K562 (cell line): Measurements from ENCODE around the gene TMEM185A. TPM values are rescaled to one million over a fixed set of nuclear protein-coding genes. Genes with fewer than 3 reads are reported as not detected.
A peak's percentile ranks its signal among the peaks of the same experiment; 100 is the strongest.

Source experiments
- BHLHE40 ChIP-seq: IDR thresholded peaks from 2 replicates; pipeline ENCODE4 v1.6.1; 2011; ENCODE audit warnings: low read length, improper control_type of control experiment
- CTBP1 ChIP-seq: fragments of 450-650 bp; IDR thresholded peaks from 2 replicates; pipeline ENCODE4 v1.6.1; 2016; ENCODE audit warnings: borderline replicate concordance
- EGR1 ChIP-seq: fragments of 450-650 bp; conservative IDR thresholded peaks from 2 replicates; pipeline ENCODE4 v1.6.1; 2017; ENCODE audit warnings: mild to moderate bottlenecking
- FOXM1 ChIP-seq, 2 experiments: fragments of 450-650 bp in 1 of 2; sonication (generic) in 1 of 2; formaldehyde crosslinking in 1 of 2; IDR thresholded peaks; 2 replicates each; pipeline versions ENCODE4 v1.6.1 to v1.9.0; 2017 to 2022; ENCODE audit warnings: low read depth in 2 of 2, mild to moderate bottlenecking in 2 of 2, missing genetic modification reagents in 1 of 2, moderate library complexity in 1 of 2
- MAZ ChIP-seq, 2 experiments: fragments of 450-650 bp in 1 of 2; sonication (generic) in 1 of 2; formaldehyde crosslinking; IDR thresholded peaks in 1 of 2; conservative IDR thresholded peaks in 1 of 2; 2 replicates each; pipeline versions ENCODE4 v1.4.0 to v1.5.0; 2020; ENCODE audit warnings: mild to moderate bottlenecking in 1 of 2, missing genetic modification reagents in 1 of 2
- NFIC ChIP-seq: fragments of 450-650 bp; IDR thresholded peaks from 2 replicates; pipeline ENCODE4 v1.6.1; 2017; ENCODE audit warnings: mild to moderate bottlenecking, inconsistent platforms
- POLR2G ChIP-seq: fragments of 200-400 bp; formaldehyde crosslinking; IDR thresholded peaks from 2 replicates; pipeline ENCODE4 v1.6.1; 2017; ENCODE audit warnings: low read depth, mild to moderate bottlenecking, antibody characterized with exemption, low read length, moderate library complexity
- SNAPC5 ChIP-seq: fragments of 250-450 bp; sonication (Bioruptor Pico); IDR thresholded peaks from 2 replicates; pipeline ENCODE4 v1.8.0; 2021; ENCODE audit warnings: moderate library complexity, mild to moderate bottlenecking, inconsistent platforms
- polyA plus RNA-seq, 8 experiments: library from polyadenylated mRNA; depleted of rRNA in 4 of 8; stranded (reverse) in 5 of 8; unstranded in 3 of 8; fragments of >200 nt; fragmentation: Nextera tagmentation in 2 of 8; fragmentation: Illumina TruSeq in 1 of 8; extraction: Ambion mirVana in 2 of 8; extraction: Trizol in 1 of 8; gene quantifications; 2 replicates each; pipeline versions ENCODE4 v1.2.1 to v1.2.3, GENCODE V29; 2011 to 2014; ENCODE audit warnings: inconsistent platforms in 1 of 8, missing spikeins in 1 of 8
- total RNA-seq, 7 experiments: library from RNA; depleted of rRNA in 6 of 7; stranded (reverse); fragments of >200 nt in 6 of 7; fragmentation: Illumina TruSeq in 2 of 7; extraction: Trizol in 2 of 7; gene quantifications; 2 replicates each; pipeline versions ENCODE4 v1.2.1 to v1.2.3, GENCODE V29; 2011 to 2021; ENCODE audit warnings: low replicate concordance in 1 of 7
- TF ChIP-seq, protein P1 (sequence below): fragments of 450-650 bp; IDR thresholded peaks from 2 replicates; pipeline ENCODE4 v1.6.1; 2016; ENCODE audit warnings: mild to moderate bottlenecking, moderate library complexity
- TF ChIP-seq, protein P2 (sequence below): sonication (generic); formaldehyde crosslinking; IDR thresholded peaks from 2 replicates; pipeline ENCODE4 v1.9.0; 2022; ENCODE audit warnings: mild to moderate bottlenecking, missing genetic modification reagents

TMEM185A gene
- total and polyA plus RNA-seq, 9 of the 15 experiments (the other 6 are each of a cell fraction or from before 2014, with no cell fraction given) = 0.97 to 13.7 (median 5.4) TPM

GRCh38 chrX:149631234-149632165 is at the start of gene TMEM185A (continued):
- TF ChIP-seq, protein P1, sequence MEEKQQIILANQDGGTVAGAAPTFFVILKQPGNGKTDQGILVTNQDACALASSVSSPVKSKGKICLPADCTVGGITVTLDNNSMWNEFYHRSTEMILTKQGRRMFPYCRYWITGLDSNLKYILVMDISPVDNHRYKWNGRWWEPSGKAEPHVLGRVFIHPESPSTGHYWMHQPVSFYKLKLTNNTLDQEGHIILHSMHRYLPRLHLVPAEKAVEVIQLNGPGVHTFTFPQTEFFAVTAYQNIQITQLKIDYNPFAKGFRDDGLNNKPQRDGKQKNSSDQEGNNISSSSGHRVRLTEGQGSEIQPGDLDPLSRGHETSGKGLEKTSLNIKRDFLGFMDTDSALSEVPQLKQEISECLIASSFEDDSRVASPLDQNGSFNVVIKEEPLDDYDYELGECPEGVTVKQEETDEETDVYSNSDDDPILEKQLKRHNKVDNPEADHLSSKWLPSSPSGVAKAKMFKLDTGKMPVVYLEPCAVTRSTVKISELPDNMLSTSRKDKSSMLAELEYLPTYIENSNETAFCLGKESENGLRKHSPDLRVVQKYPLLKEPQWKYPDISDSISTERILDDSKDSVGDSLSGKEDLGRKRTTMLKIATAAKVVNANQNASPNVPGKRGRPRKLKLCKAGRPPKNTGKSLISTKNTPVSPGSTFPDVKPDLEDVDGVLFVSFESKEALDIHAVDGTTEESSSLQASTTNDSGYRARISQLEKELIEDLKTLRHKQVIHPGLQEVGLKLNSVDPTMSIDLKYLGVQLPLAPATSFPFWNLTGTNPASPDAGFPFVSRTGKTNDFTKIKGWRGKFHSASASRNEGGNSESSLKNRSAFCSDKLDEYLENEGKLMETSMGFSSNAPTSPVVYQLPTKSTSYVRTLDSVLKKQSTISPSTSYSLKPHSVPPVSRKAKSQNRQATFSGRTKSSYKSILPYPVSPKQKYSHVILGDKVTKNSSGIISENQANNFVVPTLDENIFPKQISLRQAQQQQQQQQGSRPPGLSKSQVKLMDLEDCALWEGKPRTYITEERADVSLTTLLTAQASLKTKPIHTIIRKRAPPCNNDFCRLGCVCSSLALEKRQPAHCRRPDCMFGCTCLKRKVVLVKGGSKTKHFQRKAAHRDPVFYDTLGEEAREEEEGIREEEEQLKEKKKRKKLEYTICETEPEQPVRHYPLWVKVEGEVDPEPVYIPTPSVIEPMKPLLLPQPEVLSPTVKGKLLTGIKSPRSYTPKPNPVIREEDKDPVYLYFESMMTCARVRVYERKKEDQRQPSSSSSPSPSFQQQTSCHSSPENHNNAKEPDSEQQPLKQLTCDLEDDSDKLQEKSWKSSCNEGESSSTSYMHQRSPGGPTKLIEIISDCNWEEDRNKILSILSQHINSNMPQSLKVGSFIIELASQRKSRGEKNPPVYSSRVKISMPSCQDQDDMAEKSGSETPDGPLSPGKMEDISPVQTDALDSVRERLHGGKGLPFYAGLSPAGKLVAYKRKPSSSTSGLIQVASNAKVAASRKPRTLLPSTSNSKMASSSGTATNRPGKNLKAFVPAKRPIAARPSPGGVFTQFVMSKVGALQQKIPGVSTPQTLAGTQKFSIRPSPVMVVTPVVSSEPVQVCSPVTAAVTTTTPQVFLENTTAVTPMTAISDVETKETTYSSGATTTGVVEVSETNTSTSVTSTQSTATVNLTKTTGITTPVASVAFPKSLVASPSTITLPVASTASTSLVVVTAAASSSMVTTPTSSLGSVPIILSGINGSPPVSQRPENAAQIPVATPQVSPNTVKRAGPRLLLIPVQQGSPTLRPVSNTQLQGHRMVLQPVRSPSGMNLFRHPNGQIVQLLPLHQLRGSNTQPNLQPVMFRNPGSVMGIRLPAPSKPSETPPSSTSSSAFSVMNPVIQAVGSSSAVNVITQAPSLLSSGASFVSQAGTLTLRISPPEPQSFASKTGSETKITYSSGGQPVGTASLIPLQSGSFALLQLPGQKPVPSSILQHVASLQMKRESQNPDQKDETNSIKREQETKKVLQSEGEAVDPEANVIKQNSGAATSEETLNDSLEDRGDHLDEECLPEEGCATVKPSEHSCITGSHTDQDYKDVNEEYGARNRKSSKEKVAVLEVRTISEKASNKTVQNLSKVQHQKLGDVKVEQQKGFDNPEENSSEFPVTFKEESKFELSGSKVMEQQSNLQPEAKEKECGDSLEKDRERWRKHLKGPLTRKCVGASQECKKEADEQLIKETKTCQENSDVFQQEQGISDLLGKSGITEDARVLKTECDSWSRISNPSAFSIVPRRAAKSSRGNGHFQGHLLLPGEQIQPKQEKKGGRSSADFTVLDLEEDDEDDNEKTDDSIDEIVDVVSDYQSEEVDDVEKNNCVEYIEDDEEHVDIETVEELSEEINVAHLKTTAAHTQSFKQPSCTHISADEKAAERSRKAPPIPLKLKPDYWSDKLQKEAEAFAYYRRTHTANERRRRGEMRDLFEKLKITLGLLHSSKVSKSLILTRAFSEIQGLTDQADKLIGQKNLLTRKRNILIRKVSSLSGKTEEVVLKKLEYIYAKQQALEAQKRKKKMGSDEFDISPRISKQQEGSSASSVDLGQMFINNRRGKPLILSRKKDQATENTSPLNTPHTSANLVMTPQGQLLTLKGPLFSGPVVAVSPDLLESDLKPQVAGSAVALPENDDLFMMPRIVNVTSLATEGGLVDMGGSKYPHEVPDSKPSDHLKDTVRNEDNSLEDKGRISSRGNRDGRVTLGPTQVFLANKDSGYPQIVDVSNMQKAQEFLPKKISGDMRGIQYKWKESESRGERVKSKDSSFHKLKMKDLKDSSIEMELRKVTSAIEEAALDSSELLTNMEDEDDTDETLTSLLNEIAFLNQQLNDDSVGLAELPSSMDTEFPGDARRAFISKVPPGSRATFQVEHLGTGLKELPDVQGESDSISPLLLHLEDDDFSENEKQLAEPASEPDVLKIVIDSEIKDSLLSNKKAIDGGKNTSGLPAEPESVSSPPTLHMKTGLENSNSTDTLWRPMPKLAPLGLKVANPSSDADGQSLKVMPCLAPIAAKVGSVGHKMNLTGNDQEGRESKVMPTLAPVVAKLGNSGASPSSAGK = peak; percentile 14; the same call in 1 of the 2 replicates
- peak; percentile 59; the same call in 1 of the 2 replicates for TF ChIP-seq BHLHE40
- TF ChIP-seq EGR1 = peak; percentile 36; the same call in 1 of the 2 replicates
- TF ChIP-seq, protein P2, sequence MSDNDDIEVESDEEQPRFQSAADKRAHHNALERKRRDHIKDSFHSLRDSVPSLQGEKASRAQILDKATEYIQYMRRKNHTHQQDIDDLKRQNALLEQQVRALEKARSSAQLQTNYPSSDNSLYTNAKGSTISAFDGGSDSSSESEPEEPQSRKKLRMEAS (CRISPR knock-in tag) = peak; percentile 19; the same call in 1 of the 2 replicates
- 0 out of 4 replicates have a peak, but pooled peaks of 1 of the 2 experiments have one; percentile 30 for TF ChIP-seq MAZ (CRISPR knock-in tag; conservative IDR thresholded peaks at IDR 0.05 in 1 of 2, IDR thresholded peaks at IDR 0.05 in 1 of 2)
- peak; percentile 62 for TF ChIP-seq POLR2G
- no peak for TF ChIP-seq FOXM1 (IDR thresholded peaks at IDR 0.05; ENCODE audit: low read depth)
- 0 out of 2 replicates have a peak, but pooled peaks have one; percentile 46 for TF ChIP-seq FOXM1 (CRISPR knock-in tag; IDR thresholded peaks at IDR 0.05; ENCODE audit: low read depth)
- no peak for TF ChIP-seq SNAPC5 (CRISPR knock-in tag)
- 0 out of 2 replicates have a peak, but pooled peaks have one; percentile 5 for TF ChIP-seq NFIC
- 0 out of 2 replicates have a peak, but pooled peaks have one; percentile 10 for TF ChIP-seq CTBP1
